SK-MEL-5 (cell line): Measurements from ENCODE around the gene BEX1. TPM values are rescaled to one million over a fixed set of nuclear protein-coding genes. Genes with fewer than 3 reads are reported as not detected.
"Not testable (repeated sequence)": the region's sequence is repeated elsewhere in the genome, so short reads cannot be mapped to it uniquely, and the experiment has no call there.

Experiments
- DNase-seq: peaks from one replicate; pipeline ENCODE4 v3.0.0-alpha.2; 2016; ENCODE audit warnings: low read depth, low spot score
- in situ Hi-C: cut with HindIII; loops from 2 replicates; pipeline ENCODE4 v1.10.0; 2016; ENCODE audit warnings: low sequenced_read_pairs, high pct_unique_total_duplicates, low pct_unique_long_range_greater_than_20kb
- polyA plus RNA-seq, 2 experiments: library from polyadenylated mRNA; depleted of rRNA; stranded (reverse); fragments of >200 nt; gene quantifications; 2 replicates each; pipeline ENCODE4 v1.2.3, GENCODE V29; 2015
- total RNA-seq: library from RNA; depleted of rRNA; stranded (reverse); fragments of >200 nt; shearing (Covaris generic); gene quantifications from 2 replicates; pipeline ENCODE4 v1.2.3, GENCODE V29; 2014; rRNA removed

Gene BEX1
- total RNA-seq: 5.4 and 7.2 TPM in 2 replicates
- 4.8 and 6.2 TPM in 2 replicates for polyA plus RNA-seq (2015; cell fraction: cytosol; rRNA removed)
- polyA plus RNA-seq (2015; cell fraction: nucleus; rRNA removed): 0.76 TPM in 1 of 2 replicates, not detected in the other

DNA sequence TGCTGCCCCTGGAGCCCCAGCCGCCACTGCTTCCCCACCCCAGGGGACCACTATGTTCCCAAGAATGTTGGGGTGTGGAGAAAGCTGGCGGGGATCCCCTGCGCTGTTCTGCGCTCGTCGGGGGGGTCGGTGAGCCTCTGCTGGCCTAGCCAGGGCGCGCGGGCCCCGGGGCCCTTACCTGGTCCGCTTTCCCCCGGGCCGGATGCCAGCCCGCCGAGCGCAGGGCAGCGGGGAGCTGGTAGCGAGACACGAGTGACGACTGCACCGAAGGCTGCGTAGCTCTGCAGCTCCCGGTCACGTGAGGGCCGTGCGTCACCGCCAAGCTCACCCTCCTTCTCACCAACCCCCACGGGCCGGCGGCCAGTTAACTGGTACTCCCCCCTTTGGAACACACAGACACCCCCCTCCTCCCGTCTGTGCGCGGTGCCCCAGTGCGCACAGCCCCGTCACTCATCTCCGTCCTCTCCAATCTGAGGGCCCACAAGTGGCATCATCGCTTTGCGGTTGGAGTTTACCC lies at the start of gene BEX1:
TSS of gene BEX1 (minus strand) at position 254 of the 517 bp plus-strand sequence. CDS start 897 bp downstream, outside the sequence.
- in situ Hi-C loops: no loop called here
- peak; percentile 7 for DNase-seq

- in situ Hi-C loops, DNase-seq: not testable (repeated sequence)
These were observed 45.5 kb upstream of the BEX1 start for GRCh38 chrX:103109497-103109896.

- in situ Hi-C loops: no loop called here
- no peak for DNase-seq
These were observed 43.9 kb upstream of the BEX1 start for GRCh38 chrX:103107836-103108235.

DNA sequence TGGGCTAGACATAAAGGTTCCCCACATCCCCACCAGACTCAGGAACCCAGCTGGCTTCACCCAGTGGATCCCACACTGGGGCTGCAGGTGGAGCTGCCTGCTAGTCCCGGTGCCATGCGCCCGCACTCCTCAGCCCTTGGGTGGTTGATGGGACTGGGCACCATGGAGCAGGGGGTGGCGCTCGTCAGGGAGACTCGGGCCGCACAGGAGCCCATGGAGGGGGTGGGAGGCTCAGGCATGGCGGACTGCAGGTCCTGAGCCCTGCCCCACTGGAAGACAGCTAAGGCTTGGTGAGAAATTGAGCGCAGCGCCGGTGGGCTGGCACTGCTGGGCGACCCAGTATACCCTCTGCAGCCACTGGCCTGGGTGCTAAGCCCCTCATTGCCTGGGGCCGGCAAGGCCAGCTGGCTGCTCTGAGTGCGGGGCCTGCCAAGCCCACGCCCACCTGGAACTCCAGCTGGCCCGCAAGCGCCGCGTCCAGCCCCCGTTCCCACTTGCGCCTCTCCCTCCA lies 43.3 kb upstream of the BEX1 start:
- in situ Hi-C loops, DNase-seq: not testable (repeated sequence)

- DNase-seq, in situ Hi-C loops: not testable (repeated sequence)
These were observed 40.4 kb upstream of the BEX1 start for GRCh38 chrX:103104370-103104769.

DNA sequence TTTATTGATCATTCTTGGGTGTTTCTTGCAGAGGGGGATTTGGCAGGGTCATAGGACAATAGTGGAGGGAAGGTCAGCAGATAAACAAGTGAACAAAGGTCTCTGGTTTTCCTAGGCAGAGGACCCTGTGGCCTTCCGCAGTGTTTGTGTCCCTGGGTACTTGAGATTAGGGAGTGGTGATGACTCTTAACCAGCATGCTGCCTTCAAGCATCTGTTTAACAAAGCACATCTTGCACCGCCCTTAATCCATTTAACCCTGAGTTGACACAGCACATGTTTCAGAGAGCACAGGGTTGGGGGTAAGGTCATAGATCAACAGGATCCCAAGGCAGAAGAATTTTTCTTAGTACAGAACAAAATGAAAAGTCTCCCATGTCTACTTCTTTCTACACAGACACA lies 39.9 kb upstream of the BEX1 start:
- in situ Hi-C loops, DNase-seq: not testable (repeated sequence)

DNA sequence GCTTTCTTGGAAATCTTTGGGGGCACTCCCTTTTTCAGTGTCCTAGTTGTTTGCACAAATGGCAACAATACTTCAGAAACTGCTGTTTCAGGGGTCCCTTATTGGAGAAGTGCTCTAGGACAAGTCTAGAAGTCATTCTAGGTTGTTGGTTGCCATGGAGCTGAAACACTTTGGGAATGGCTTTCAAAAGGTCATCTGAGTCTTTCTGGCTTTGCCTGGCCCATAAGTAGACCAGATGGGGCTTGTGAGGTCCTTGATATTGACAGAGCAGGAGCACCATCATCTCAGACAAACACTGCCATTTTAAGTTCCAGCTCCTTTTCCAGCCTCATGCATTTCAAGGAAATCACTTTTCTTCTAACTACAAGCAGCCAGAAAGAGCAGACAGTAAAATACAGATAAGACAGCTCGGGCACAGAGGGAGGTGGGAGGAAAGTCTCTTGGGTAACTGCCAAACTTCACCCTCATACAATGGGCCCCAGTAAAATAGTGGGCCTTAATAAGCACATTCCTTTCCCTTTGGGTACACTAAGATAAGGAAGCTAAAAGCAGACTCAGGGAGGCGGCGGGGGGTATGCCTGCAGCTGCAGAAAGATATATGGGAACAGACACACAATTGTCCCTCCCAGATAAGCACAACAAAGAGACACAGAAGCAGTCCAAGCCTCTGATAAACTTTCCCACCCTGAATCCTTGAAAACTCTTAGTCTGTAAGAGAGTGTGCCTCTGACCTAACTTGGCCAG lies 37.5 kb upstream of the BEX1 start:
- DNase-seq: peak; percentile 47
- in situ Hi-C loops: no loop called here

GRCh38 chrX:103100484-103100883 lies 36.5 kb upstream of the BEX1 start:
- no peak for DNase-seq
- in situ Hi-C loops: no loop called here

- in situ Hi-C loops: no loop called here
- DNase-seq: no peak
These were observed 35.7 kb upstream of the BEX1 start for GRCh38 chrX:103099691-103100090.

DNA sequence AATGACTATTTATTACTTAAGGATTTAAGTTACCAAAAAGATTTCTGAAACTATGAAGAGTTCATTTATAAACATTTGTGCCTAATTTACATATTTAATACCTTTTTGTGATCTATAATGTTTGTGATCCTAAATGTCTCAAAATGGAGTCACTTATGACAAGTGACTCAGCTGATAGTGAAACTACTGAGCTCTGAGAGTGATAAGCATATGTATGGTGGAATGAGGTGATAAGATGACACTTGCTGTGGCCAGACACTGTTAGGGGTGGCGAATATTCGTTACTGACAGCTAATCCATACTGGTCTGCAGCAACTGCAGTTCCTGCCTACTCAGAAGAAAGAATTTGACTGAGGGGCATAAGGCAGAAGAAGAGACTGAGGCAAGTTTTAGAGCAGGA lies 34.5 kb upstream of the BEX1 start:
- DNase-seq: no peak
- in situ Hi-C loops: no loop called here

DNA sequence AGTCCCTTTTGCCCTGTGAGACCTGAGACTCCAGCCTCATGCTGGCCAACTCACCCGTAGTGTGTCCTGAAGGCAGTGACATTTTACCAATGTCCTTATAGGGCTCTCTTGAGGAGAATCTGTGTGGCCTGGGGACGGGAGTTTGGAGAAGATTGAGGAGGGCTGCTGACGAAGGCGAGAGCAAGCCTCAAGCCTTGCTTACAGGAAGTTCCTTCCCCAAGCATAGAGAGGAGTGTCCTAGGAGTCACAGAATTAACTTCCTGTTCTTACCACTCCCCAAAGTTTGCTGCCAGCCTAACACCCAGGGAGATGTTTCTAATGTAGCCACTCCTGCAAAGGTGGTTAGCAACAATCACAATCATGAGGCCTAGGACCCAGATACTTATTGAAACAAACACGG lies 29.0 kb upstream of the BEX1 start, which contains the start of gene NXF3:
TSS of gene NXF3 (minus strand) at position 202 of the 400 bp plus-strand sequence. CDS start at position 82, 120 bp downstream.
- in situ Hi-C loops: no loop called here
- no peak for DNase-seq

GRCh38 chrX:103081051-103081450 lies 17.1 kb upstream of the BEX1 start:
- in situ Hi-C loops: no loop called here
- no peak for DNase-seq

DNA sequence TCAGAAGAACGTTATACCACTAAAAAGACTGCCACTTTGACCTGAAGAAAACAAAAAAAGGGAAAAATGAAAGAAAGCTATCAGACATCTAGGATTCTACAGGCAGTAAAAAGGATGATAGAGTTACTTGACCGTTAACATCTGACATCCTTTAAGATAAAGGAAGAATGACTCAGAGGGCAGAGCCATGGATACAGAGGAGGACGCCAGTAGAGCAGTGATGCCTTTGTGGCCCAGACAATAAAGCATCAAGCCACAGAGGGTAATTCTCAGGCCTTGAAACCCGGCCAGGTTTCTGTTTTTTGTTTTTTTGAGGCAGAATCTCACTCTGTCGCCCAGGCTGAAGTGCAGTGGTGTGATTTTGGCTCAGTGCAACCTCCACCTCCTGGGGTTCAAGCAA lies 9.5 kb upstream of the BEX1 start:
- no peak for DNase-seq
- in situ Hi-C loops: no loop called here

DNA sequence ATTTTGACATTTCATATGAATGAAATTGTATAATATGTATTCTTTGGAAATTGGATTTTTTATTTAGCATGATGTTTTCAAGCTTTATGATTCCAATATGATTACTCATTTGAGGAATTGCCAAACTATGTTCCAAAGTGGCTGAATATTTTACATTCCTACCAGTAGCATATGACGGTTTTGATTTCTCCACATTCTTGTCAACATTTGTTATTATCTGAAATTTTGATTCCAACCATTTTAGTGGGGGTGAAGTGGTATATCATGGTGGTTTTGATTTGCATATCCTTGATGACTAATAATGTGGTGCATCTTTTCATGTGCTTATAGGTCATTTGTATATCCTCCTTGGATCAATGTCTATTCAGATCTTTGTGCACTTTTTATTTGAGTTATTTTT lies 2.6 kb upstream of the BEX1 start:
- DNase-seq: no peak
- in situ Hi-C loops: no loop called here

- DNase-seq: peak; percentile 18
- in situ Hi-C loops: no loop called here
These were observed 653 bp downstream of the BEX1 start for GRCh38 chrX:103063191-103063845.

GRCh38 chrX:103061486-103061885 lies 2.5 kb downstream of the BEX1 start:
- in situ Hi-C loops: no loop called here
- DNase-seq: no peak

DNA sequence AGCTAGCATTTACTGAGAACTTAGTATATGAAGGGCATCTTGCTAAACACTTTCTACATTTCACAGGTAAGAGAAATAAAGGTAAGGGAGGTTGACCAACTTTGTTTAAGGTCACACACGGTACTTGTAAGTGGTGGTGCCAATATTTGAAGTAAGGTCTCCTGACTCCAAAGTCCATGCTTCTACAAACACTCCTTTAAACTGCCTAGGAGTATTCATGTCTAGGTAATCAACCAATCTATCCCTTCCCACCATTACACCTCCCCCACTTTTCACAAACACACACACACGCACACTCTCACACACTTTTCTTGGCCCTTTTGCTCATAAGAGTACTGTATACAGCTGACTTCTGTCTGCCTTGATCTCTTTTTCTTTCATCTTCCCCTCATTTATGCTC lies 7.1 kb downstream of the BEX1 start:
- DNase-seq: no peak
- in situ Hi-C loops: no loop called here

DNA sequence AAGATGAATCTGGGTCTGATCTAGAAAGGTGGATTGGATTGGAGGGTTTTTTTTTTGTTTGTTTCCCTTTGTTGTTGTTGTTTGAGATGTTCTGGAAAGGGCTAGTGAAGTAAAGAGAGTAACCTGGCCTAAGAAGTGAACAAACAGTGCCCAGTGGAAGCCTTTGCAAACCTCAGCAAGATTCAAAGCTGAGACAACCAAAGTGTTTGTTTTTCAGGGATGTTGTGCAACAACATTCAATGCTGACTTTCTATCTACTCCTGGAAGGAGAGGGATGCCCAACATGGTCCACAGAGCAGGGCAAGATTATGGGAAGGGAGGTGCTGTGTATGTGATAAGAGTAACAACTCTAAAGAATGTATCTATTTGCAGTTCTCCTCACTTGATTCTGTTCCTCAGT lies 11.3 kb downstream of the BEX1 start:
- in situ Hi-C loops: no loop called here
- DNase-seq: no peak
